GM19468 (cell line): ENCODE data around the gene RGL1.

ENCODE experiments used
- ATAC-seq: cut with Tn5 transposase; IDR thresholded peaks from one replicate; pipeline ENCODE4 v1.9.1; 2021; ENCODE audit warnings: mild to moderate bottlenecking, moderate library complexity, moderate number of reproducible peaks; ENCODE audit not compliant: unreplicated experiment; ENCODE audit errors: extremely low read depth

RGL1 gene

GRCh38 chr1:183942933-183943693 is 138.2 kb downstream of the RGL1 start:
- no peak for ATAC-seq

- ATAC-seq, result no peak
Observed at GRCh38 chr1:183945428-183946319, 140.8 kb downstream of the RGL1 start.

- ATAC-seq, result no peak
Observed at GRCh38 chr1:183946320-183946613, 141.3 kb downstream of the RGL1 start.

GRCh38 chr1:183947988-183948387 is 143.1 kb downstream of the RGL1 start:
- ATAC-seq, result no peak

- no peak for ATAC-seq
Observed at GRCh38 chr1:183952101-183952500, 147.2 kb downstream of the RGL1 start.

- ATAC-seq, result no peak
Observed at GRCh38 chr1:183953031-183953430, 148.1 kb downstream of the RGL1 start.

GRCh38 chr1:183954496-183954895 is 149.6 kb downstream of the RGL1 start:
- ATAC-seq, result no peak

GRCh38 chr1:183956559-183957188 is 151.8 kb downstream of the RGL1 start:
- peak; percentile 98 for ATAC-seq

- ATAC-seq, result no peak
Observed at GRCh38 chr1:183957216-183957830, 152.4 kb downstream of the RGL1 start.

GRCh38 chr1:183958958-183959357 is 154.0 kb downstream of the RGL1 start:
- ATAC-seq, result no peak

GRCh38 chr1:183961132-183961531 is 156.2 kb downstream of the RGL1 start:
- no peak for ATAC-seq

- ATAC-seq, result no peak
Observed at GRCh38 chr1:183962903-183963302, 158.0 kb downstream of the RGL1 start.

GRCh38 chr1:183965726-183966125 is 160.8 kb downstream of the RGL1 start:
- ATAC-seq, result no peak

- no peak for ATAC-seq
Observed at GRCh38 chr1:183966487-183966886, 161.6 kb downstream of the RGL1 start.

- no peak for ATAC-seq
Observed at GRCh38 chr1:183967914-183968313, 163.0 kb downstream of the RGL1 start.

GRCh38 chr1:183968386-183968785 is 163.5 kb downstream of the RGL1 start:
- ATAC-seq, result no peak

GRCh38 chr1:183970516-183971300 is 165.8 kb downstream of the RGL1 start:
- no peak for ATAC-seq

- no peak for ATAC-seq
Observed at GRCh38 chr1:183975651-183976050, 170.7 kb downstream of the RGL1 start.

GRCh38 chr1:183977717-183978116 is 172.8 kb downstream of the RGL1 start:
- no peak for ATAC-seq
